NCI-H2171 (cell line): Measurements from ENCODE around the gene DRC7.
A peak's percentile ranks its signal among the peaks of the same experiment; 100 is the strongest.
"Not testable (repeated sequence)": the region's sequence is repeated elsewhere in the genome, so short reads cannot be mapped to it uniquely, and the experiment has no call there.

Source experiments
- DNase-seq: peaks from one replicate; lab custom pipeline; 2025; lab: John Stamatoyannopoulos, UW

DRC7 gene

DNA sequence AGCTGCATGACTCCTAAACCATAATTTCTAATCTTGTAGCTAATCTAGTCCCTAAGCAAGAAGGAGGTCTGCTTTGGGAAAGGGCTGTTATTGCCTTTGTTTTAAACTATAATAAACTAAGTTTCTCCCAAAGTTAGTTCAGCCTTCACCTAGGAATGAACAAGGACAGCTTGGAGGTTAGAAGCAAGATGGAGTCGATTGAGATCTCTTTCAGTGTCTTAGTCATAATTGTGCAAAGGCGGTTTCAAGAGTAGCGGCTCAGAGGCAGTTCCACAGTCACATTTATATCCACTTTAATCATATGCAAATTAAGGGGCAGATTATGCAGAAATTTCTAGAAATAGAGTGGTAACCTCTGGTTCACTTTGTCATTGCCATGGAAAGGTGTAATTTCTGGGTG lies 17.4 kb downstream of the DRC7 start:
- DNase-seq: peak; percentile 38

DNA sequence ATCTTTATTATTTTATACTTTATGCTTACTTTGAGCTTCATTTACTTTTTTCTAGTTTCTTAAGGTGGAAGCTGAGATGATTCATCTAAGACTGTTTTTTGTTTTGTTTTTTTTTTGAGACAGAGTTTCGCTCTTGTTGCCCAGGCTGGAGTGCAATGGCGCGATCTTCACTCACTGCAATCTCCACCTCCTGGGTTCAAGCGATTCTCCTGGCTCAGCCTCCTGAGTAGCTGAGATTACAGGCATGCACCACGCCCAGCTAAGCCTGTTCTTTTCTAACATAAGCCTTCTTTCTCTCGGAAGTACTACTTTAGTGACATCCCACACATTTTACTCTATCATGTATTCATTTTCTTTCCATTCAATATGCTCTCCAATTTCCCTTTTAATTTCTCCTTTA lies 18.0 kb downstream of the DRC7 start:
- not testable (repeated sequence) for DNase-seq

DNA sequence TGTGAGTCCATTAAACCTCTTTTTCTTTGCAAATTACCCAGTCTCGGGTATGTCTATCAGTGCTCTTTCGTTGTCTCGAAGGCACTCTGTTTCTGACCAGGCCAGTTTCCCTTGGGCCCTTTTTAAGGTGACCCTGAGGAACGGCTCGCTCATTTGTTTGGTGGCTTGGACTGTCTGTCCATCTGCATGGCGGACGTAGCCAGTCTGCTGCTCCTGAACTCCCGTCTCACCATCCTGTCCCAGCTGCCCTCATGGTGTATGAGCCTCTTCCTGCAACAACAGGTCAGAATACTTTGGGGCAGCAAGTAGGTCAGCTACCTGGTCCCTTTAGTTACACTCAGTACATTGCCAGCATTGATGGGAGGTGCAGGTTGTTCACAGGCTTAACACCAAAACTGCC lies 19.0 kb downstream of the DRC7 start:
- no peak for DNase-seq

DNA sequence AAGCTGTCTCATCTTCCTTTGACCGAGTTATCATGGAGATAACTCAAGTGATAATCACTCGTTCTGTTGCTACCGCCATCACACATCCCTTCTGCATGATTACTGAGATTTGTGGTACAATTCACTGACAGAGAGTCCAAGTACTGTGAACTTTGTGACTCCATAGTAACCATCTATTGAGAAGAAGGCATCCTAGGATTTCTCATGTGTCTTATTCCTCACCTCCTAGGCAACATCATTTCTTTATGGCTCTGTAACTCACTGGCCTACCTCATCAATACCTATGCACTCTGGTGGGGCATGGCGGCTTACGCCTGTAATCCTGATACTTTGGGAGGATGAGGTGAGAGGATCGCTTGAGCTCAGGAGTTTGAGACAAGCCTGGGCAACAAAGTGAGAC lies 19.4 kb downstream of the DRC7 start:
- DNase-seq: no peak

DNA sequence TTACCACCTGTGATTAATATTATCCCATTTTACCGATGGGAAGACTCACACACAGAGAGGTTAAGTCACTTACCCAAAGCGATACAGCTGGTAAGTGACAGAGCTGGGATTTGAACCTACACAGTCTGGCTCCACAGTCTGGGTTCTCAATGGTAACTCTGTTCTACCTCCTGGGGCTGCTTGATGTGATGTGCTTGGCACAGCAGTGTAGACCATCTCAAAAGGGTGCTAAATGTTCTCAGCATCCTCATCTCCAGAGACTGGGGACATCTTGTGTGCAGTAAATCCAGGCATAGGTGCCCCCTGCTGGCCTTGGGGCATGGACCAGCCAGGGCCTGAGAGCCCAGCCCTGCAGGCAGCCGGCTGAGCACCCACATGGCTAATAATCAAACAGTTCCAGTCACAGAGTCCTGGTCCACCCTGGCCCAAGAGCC lies 25.6 kb downstream of the DRC7 start:
- DNase-seq: no peak

DNA sequence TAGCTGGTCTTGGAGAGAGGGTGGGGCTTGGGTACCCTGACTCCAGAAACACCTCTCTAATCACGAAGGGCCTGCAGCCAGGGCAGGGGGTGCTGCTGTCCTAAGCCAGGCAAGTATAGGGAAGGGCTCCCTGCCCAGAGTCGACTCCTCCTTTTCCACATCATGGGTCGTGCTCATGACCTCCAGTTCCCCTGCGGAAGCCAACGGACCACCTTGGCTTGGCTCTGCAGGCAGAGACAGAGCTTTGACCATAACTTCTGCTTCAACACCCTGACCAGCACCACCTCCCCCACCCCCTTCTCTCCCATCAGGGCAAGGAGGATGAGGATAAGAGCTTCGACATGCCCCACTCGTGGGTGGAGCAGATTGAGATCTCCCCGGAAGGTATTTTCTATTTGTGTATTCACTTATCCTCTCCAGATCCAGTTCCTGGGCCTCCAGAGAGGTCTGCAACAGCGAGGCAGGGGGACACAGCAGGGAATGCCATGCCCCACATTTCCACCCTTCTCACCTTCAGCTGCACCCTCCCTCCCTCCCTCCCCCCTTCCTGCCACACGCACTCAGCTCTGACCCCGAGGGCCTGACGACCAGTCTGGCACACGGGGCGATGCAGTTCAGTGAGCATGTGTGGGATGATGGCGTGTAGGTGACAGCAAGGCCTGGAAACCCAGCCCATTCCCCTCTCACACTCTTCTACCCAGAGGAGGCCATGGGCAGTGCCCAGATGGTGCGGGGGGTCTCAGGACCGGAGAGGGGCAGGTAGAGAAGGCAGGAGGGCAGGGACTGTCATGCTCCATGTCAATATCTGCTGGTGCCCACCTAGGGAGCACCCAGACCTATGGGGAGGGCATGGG lies 27.0 kb downstream of the DRC7 start:
- no peak for DNase-seq

DNA sequence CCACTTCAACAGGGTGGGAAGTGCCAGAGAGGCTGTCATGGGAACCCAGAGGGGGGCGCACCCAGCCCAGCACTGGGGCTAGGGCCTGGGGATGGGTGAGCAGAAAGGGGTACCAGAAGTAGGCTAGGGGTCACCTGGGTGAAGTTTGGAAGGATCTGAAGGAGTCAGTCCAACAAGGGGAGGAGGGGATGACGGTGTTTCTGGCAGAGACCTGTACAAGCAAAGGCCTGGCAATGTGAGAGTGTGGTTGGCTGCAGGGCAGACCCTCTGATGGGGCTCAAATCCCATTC lies 27.5 kb downstream of the DRC7 start:
- DNase-seq: no peak

DNA sequence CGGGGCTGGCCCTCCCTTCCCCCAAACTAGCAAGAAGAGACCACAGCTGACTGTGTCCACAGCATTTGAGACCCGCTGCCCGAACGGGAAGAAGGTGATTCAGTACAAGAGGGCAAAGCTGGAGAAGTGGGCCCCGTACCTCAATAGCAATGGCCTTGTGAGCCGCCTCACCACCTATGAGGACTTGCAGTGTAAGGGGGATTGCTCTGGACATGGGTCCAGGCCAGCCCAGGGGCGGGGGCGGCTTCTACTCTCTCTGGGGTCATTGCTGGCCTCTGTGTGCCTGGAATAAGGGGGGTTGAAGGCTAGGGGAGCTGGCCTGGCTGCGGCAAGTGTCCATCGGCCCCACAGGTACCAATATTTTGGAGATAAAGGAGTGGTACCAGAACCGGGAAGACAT lies 28.0 kb downstream of the DRC7 start:
- no peak for DNase-seq

DNA sequence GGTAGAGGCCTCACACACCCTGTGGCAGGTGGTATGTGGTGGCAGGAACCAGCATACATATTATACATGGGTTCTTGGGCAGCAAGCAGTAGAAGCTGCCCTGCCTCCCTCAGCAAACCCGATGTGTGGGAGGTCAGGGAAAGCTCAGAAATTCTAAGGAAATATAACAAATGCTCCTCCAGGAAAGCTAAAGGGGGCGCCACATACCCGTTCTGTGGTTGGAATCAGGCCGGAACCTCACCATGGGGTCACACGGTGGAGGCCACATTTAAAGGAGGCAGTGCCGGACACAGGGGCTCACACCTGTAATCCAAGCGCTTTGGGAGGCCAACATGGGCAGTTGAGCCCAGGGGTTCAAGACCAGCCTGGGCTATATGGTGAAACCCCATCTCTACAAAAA lies 28.6 kb downstream of the DRC7 start:
- DNase-seq: no peak

DNA sequence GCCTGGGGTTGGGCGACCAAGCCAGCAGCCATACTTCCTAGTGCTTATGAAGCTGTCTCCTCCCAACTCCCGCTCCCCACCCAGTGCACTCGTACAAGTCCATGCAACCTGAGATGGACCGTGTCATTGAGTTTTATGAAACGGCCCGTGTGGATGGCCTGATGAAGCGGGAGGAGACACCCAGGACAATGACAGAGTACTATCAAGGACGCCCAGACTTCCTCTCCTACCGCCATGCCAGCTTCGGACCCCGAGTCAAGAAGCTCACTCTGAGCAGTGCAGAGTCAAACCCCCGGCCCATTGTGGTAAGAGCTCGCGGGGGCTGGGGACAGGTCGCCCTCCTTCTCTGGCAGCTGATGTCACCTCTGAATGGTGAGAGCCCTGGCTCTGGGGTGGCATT lies 29.9 kb downstream of the DRC7 start:
- DNase-seq: no peak

DNA sequence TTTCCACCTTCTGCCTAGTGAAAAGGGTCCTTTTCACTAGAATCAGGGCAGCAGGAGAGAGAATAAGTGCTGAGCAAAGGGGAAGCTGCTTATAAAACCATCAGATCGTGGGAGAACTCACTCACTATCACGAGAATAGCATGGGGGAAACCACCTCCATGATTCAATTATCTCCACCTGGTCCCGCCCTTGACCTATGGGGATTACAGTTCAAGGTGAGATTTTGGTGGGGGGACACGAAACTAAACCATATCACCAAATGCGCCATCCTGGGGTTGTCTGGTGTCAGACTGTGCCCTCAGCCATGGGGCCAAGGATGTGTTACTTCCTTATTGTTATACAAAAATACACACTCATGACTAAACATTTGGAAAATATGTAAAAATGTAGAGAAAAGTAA lies 30.5 kb downstream of the DRC7 start:
- DNase-seq: no peak

DNA sequence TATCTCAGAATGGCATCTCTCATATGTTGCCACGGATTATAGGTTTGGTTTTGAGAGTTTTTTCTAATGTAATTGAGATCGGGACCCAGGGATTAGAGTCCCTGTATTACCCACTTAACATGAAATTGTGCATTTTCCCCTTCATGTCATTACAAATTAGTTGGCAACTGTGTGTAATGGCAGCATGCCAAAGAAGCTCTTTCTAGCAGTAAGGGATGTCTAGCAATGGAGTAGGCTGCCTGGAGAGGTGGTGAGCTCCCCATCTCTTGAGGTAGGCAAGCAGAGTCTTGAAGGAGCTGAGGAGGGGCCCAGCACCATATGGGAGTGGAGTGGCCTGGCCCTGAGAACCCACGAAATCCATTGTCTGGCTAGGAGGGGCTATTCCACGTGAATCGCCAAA lies 30.9 kb downstream of the DRC7 start:
- DNase-seq: no peak

DNA sequence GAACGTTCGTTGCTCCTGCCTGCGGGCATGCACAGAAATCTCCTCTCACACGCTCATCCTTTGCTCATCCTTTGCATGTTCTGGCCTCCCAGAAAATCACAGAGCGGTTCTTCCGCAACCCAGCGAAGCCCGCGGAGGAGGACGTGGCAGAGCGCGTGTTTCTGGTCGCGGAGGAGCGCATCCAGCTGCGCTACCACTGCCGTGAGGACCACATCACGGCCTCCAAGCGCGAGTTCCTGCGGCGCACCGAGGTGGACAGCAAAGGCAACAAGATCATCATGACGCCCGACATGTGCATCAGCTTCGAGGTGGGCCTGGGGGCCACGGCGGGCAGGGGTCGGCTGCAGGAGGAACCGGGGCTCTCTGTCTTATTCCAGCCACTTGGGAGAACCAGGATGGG lies 31.4 kb downstream of the DRC7 start:
- no peak for DNase-seq

DNA sequence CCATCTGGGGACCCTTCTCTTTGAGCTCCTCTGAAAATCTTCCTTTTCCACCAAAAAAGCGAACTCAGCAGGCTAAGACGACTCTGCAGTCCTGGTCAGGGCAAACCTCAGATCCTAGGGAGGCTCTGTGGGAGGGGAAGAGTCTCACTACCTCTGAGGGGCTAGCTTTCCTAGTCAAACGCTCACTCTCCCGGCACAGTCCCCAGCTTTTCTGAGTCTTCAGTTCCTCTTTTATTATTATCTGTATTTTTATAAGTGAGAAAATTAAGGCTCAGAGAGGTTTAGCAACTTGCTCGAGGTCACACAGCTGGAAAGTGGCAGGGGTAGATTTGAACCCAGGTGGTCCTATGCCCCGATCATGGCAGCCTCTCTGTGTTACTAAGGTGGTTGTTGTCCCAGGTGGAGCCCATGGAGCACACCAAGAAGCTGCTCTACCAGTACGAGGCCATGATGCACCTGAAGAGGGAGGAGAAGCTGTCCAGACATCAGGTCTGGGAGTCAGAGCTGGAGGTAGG lies 31.9 kb downstream of the DRC7 start:
- DNase-seq: no peak

DNA sequence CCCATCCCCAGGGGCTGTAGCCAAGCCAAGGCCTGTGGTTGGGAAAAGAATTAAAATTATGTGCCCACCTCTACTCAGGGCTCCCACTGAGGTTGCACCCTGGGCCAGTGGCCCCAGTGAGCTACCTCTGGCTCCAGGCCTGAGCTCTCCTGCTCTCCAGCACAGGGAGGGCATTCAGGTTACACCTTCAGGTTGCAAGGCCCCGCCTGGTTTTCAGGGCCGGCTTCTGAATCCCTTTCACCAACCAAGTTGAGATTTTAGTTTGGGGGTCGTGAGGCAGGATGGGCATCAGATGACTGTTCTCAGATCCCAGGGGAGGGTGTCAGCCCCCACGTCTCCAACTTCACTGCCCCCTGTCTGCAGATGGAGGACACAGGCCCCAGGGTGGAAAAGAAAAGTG lies 33.0 kb downstream of the DRC7 start:
- DNase-seq: no peak

DNA sequence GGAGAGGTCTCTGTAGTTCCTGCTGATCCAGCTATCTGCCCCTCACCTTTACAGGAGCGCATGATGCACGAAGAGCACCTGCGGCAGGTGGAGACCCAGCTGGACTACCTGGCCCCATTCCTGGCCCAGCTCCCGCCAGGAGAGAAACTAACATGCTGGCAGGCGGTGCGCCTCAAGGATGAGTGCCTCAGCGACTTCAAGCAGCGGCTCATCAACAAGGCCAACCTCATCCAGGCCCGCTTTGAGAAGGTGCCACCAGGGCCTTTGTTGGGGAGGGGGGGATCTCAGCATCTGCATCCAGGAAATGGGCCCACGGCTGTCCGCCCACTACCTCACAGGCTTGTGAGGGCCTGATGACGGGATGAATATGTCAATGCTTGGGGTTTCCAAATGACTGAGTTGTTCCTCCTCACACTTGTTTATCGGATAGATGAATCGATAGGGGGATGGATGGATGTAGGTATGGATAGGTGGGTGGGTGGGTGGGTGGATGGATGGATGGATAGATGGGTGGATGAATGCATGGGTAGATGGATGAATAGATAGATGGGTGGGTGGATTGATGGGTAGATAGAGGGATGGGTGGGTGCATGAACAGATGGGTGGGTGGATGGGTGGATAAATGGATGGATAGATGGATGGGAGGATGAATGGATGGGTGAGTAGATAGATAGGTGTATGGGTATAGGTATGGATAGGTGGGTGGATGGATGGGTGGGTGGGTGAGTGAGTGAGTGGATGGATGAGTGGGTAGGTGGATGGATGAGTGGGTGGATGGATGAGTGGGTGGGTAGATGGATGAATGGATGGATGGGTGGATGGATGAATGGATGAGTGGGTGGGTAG lies 34.0 kb downstream of the DRC7 start:
- no peak for DNase-seq

DNA sequence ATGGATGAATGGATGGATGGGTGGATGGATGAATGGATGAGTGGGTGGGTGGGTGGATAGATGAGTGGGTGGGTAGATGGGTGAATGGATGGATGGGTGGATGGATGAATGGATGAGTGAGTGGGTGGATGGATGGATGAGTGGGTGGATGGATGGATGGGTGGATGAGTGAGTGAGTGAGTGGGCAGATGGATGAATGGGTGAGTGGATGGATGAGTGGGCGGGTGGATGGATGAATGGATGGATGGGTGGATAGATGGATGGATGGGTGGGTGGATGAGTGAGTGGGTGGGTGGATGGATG lies 34.5 kb downstream of the DRC7 start:
- no peak for DNase-seq

DNA sequence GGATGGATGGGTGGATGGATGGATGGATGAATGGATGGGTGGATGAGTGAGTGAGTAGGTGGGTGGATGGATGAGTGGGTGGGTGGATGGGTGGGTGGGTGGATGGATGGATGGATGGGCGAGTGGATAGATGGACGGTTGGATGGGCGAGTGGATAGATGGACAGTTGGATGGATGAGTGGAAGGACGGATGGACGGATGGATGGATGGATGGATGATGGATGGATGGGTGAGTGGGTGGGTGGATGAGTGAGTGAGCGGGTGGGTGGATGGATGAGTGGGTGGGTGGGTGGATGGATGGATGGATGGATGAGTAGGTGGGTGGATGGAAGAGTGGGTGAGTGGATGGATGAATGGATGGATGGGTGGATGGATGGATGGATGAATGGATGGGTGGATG lies 35.2 kb downstream of the DRC7 start:
- DNase-seq: not testable (repeated sequence)

DNA sequence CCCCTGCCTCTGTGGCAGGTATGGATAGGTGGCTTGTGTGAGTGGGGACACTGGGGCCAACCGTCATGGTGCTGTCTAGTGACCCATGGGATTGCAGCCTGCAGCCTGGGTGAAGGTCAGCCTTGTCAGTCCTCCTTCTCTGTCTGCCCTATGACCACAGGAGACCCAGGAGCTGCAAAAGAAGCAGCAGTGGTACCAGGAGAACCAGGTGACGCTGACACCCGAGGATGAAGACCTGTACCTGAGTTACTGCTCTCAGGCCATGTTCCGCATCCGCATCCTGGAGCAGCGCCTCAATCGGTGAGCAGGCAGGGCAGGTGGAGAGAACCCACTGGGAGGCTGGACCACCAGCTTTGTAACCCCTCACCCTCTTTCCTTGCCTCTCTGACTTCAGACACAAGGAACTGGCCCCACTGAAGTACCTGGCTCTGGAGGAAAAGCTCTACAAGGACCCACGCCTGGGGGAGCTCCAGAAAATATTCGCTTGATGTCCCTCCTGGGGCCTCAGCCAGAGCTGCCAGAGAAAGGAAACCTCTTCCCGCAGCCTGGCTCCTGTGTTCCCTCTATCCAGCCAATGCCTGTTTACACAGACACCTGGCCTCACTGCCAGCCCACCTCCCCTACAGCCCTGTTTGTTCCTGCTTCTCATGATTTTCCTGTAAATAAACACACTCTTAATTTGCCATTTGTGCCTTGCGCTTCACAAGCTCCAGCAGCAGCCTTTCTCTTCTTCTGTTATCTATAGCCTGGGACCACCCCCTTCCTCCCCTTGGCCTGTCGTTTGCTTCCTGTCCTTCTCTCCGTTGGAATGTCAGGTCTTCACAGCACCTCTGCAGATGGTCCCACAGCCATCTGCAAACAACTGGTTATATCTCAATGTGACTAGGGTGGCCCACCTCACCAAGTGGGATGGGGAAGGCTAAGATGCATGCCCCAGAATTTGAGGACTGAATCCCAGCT lies 36.4 kb downstream of the DRC7 start:
- no peak for DNase-seq

DNA sequence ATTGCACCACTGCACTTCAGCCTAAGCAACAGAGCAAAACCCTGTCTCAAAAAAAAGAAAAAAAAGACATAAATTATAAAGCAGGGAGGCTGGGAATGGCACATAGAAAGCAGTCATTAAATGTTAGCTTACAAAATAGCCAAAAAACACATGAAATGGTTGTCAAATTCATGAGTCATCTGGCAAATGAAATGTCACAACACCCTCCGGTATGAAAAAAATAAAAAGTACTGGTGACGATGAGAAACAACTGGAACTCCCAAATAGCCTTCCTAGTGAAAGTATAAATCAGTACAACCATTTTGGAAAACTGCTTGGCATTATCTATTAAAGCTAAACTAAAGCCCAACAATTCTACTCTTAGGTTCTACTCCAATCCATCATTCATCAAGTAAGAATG lies 37.4 kb downstream of the DRC7 start:
- DNase-seq: no peak

DNA sequence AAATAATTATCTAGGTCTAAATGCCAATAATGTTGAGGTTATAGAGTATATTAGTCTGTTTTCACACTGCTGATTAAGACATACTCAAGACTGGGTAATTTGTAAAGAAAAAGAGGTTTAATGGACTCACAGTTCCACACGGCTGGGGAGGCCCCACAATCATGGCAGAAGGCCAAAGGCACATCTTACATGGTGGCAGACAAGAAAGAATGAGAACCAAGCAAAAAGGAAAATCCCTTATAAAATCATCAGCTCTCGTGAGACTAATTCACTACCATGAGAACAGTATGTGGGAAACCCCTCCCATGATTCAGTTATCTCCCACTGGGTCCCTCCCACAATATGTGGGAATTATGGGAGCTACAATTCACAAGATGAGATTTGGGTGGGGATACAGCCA lies 38.1 kb downstream of the DRC7 start:
- DNase-seq: no peak

DNA sequence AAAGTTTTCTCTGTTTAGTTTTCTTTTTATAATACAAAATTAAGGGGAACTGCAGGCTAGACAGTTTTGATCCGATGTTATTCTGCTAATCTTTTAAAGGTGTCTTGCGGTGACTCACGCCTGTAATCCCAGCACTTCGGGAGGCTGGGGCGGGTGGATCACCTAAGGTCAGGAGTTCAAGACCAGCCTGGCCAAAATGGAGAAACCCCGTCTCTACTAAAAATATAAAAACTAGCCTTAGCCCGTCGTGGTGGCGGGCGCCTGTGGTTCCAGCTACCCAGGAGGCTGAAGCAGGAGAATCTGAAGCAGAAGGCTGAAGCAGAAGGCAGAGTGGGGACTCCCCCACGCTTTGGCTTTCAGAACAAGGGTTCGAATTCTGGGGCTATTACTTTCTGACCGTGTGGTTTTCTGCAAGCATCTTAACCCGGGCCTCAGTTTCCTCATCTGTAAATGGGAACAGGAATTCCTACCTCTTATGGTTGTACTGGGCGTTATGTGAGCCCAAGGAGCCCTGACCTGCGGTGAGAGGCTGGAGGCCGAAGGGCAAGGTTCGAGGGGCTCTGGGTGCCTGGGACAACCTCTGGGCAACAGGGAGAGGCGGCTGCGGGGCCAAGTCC lies 39.8 kb downstream of the DRC7 start:
- DNase-seq: no peak
